T-helper 1 cell treated with Interleukin-12 subunit alpha and Interleukin-12 subunit beta and Interleukin-4 antibody, amounts not matched to agents 30 μg/mL and 1 μg/mL, for 36 hours (primary cell): ENCODE data around the gene FAM168A.
A peak's percentile ranks its signal among the peaks of the same experiment; 100 is the strongest.

ENCODE experiments used
- H3K27ac Mint-ChIP-seq: one replicate; pipeline ENCODE4 v1.8.0; 2021; ENCODE audit warnings: mild to moderate bottlenecking, mixed read lengths
- H3K27me3 Mint-ChIP-seq: one replicate; pipeline ENCODE4 v1.8.0; 2021; ENCODE audit warnings: low read depth, mixed read lengths
- H3K36me3 Mint-ChIP-seq: one replicate; pipeline ENCODE4 v1.8.0; 2021; ENCODE audit warnings: low read depth, mixed read lengths
- H3K4me1 Mint-ChIP-seq: one replicate; pipeline ENCODE4 v1.8.0; 2021; ENCODE audit warnings: low read depth, mixed read lengths
- H3K4me3 Mint-ChIP-seq: one replicate; pipeline ENCODE4 v1.8.0; 2021; ENCODE audit warnings: mild to moderate bottlenecking, moderate library complexity, mixed read lengths
- H3K9me3 Mint-ChIP-seq: one replicate; pipeline ENCODE4 v1.8.0; 2021; ENCODE audit warnings: mixed read lengths

The FAM168A gene

DNA sequence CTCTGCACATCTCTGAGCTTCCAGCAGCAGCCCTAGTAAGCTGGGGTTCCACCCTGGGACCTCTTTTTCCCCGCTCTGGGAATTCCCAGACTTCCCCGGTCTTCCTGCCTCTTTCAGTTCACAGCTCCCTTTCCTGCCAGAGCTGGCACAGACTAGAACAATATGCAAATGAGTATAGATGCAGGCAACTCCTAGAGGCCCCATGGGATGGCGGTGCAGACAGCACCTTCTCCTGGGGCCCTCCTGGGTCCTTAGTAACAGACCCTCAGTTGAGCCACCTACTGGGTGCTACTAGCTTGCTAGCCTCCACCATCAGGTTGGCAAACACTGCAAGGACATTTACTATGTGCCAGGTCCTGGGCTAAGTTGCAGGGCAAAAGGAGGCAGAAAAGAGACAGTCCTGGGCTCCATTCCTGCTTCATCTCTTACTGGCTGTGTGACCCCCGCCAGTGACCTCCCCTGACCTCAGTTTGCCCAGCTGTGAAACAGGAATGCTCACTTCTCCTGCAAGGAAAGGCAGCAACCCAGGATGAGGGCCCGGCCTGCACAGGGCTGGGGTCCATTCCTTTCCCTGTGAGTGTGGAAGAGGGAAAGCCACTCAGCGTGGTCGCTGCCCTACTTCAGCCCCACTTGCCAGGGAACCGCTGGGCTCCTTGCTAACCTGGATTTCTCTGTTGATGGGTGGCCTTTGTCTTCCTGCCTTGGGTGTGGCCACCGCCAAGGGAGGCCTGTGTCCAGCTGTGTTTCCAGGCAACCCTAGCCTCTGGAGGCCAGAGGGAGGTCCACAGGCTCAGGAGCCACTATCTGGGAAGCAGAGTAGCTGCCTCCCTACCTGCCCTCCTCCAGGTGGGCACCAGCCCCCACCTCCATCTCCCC, 214.4 kb downstream of the FAM168A start:
- Mint-ChIP-seq H3K4me3 (no peak overlapping the region), H3K4me1 (peaks cover 58% of the 10 kb centered on the region), H3K36me3 (peaks cover 3% of the 10 kb centered on the region), H3K9me3 (no peaks in the 10 kb centered on the region), H3K27ac (peak overlapping the region; percentile 46), H3K27me3 (no peaks in the 10 kb centered on the region)

- H3K36me3 Mint-ChIP-seq: peaks cover 3% of the 10 kb centered on the region
- H3K27ac Mint-ChIP-seq: no peak overlapping the region
- no peak overlapping the region for H3K4me3 Mint-ChIP-seq
- H3K4me1 Mint-ChIP-seq: peaks cover 61% of the 10 kb centered on the region
- no peaks in the 10 kb centered on the region for H3K9me3 Mint-ChIP-seq
- H3K27me3 Mint-ChIP-seq: no peaks in the 10 kb centered on the region
These were observed 215.2 kb downstream of the FAM168A start for GRCh38 chr11:73382747-73383146.

GRCh38 chr11:73382183-73382582, 215.7 kb downstream of the FAM168A start:
- no peak overlapping the region for H3K4me3 Mint-ChIP-seq
- peaks cover 63% of the 10 kb centered on the region for H3K4me1 Mint-ChIP-seq
- peaks cover 3% of the 10 kb centered on the region for H3K36me3 Mint-ChIP-seq
- H3K9me3 Mint-ChIP-seq: no peaks in the 10 kb centered on the region
- peak overlapping the region; percentile 6 for H3K27ac Mint-ChIP-seq
- H3K27me3 Mint-ChIP-seq: no peaks in the 10 kb centered on the region

GRCh38 chr11:73381589-73381988, 216.3 kb downstream of the FAM168A start:
- Mint-ChIP-seq H3K9me3 (no peaks in the 10 kb centered on the region), H3K4me3 (no peak overlapping the region), H3K4me1 (peaks cover 64% of the 10 kb centered on the region), H3K27ac (no peak overlapping the region), H3K27me3 (no peaks in the 10 kb centered on the region), H3K36me3 (peaks cover 6% of the 10 kb centered on the region)

DNA sequence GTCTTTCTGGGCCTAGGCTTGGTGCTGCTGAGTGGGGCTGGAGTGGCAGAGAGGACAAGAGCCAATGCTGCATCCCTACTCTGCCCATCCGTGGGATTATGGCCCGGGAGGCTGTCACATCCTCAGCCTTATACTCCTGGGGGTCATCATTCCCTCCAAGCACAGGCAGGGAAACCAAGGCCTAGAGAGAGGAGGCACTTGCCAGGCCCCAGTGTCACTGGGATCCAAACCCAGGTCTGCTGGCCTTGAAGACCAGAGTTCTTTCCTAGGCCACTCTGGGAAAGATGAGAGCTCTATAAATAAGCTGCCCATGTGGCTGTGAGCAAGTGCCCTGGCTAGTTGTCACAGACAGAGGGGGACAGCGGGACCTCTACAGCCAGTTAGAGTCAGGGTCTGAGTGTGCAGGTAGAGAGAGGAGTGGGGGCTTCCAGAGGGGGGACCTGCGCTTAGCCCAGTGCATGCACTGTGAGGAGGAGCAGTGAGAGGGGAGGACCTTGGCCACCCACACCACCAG, 217.0 kb downstream of the FAM168A start:
- Mint-ChIP-seq H3K4me1 (peaks cover 59% of the 10 kb centered on the region), H3K27ac (no peak overlapping the region), H3K27me3 (no peaks in the 10 kb centered on the region), H3K4me3 (no peak overlapping the region), H3K9me3 (no peaks in the 10 kb centered on the region), H3K36me3 (peaks cover 6% of the 10 kb centered on the region)

- H3K36me3 Mint-ChIP-seq: peaks cover 6% of the 10 kb centered on the region
- no peak overlapping the region for H3K27ac Mint-ChIP-seq
- H3K9me3 Mint-ChIP-seq: no peaks in the 10 kb centered on the region
- H3K27me3 Mint-ChIP-seq: no peaks in the 10 kb centered on the region
- peaks cover 59% of the 10 kb centered on the region for H3K4me1 Mint-ChIP-seq
- H3K4me3 Mint-ChIP-seq: no peak overlapping the region
These were observed 217.6 kb downstream of the FAM168A start for GRCh38 chr11:73380331-73380730.

GRCh38 chr11:73379189-73379880, 218.6 kb downstream of the FAM168A start:
- peak overlapping the region; percentile 63 for H3K27ac Mint-ChIP-seq
- peaks cover 51% of the 10 kb centered on the region for H3K4me1 Mint-ChIP-seq
- H3K4me3 Mint-ChIP-seq: no peak overlapping the region
- H3K27me3 Mint-ChIP-seq: no peaks in the 10 kb centered on the region
- H3K9me3 Mint-ChIP-seq: no peaks in the 10 kb centered on the region
- peaks cover 6% of the 10 kb centered on the region for H3K36me3 Mint-ChIP-seq

DNA sequence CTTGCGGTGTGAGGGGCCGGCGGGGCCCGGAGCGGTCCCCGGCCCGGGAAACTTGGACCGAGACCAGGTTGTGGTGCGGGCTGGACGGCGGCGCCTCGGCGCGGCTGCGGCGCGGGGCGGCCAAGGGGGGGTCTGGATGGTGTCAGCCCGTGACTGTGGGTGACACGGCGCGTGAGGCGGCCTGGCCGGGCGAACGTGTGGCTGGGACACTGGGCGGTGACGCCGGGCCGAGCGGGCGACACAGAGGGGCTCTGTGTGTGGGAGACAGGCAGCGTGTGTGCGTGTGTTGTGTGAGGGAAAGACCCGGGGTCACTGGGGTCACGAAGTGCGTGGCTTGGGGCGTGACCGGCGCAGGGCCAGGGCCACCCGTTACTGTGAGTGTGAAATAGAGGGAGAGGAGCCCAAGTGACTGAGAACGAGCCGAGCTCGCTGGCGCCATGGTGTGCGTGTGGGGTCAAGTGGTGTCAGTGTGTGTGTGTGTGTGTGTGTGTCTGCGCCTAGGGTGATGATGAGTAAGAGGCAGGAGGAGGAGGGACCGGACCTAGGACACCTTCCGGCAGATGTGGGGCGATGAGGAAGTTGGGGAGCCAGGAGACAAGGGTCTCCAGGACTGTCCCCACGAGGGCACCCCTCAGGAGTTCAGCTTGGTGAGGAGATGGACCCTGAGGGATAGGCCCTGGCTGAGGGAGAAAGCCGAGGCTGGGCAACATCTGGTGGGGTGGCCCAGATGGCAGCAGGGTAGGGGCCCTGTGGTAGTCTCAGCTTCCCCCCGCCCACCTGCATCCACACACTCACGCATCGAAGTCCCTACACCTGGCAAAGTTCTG, 220.9 kb downstream of the FAM168A start:
- Mint-ChIP-seq H3K36me3 (peaks cover 6% of the 10 kb centered on the region), H3K4me3 (peak overlapping the region; percentile 97), H3K27me3 (no peaks in the 10 kb centered on the region), H3K4me1 (peaks cover 32% of the 10 kb centered on the region), H3K9me3 (no peaks in the 10 kb centered on the region), H3K27ac (peak overlapping the region; percentile 99)

DNA sequence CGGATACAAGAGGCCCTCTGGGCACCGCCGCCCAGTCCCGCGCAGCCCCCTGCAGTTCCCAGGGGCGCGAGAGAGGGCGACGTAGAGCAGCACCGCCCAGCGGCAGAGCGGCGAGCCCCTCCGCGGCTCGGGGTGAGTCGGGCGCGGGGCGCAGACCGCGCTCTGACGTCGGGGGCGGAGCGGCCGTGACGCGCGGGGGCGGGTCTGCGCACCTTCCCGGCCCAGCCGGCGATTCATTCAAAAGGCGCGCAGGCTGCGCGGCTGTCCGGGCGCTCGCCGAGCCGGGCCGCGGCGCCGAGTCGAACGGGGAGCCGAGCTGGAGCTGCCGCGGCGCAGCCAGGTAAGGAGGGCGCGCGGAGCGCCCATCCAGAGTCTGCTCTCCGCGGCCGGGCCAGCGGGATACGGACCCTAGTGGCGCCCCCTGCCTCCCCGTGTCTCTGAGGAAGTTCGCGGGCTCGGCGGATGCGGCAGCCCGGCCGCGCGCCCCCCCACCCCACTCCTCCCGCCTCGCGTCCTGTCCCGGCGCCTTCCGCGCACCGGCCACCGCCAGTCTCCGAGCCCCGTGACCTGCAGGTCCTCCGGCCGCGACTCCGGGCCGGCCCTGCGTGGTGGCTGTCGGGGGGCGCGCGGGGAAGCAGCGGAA, 221.6 kb downstream of the FAM168A start, which contains the start of gene RELT:
Gene RELT, plus strand, starts transcription at position 240 of the 643 bp plus-strand sequence. CDS start 12,738 bp downstream, outside the sequence.
- Mint-ChIP-seq H3K4me3 (peak within 1 kb of the TSS; percentile 97), H3K4me1 (peaks cover 32% of the 10 kb centered on the region), H3K36me3 (peaks cover 6% of the 10 kb centered on the region), H3K9me3 (no peaks in the 10 kb centered on the region), H3K27ac (peak within 1 kb of the TSS; percentile 99), H3K27me3 (no peaks in the 10 kb centered on the region)

GRCh38 chr11:73375830-73376159, 222.1 kb downstream of the FAM168A start:
- H3K9me3 Mint-ChIP-seq: no peaks in the 10 kb centered on the region
- H3K36me3 Mint-ChIP-seq: peaks cover 6% of the 10 kb centered on the region
- H3K27me3 Mint-ChIP-seq: no peaks in the 10 kb centered on the region
- H3K4me3 Mint-ChIP-seq: peak overlapping the region; percentile 63
- H3K4me1 Mint-ChIP-seq: peaks cover 28% of the 10 kb centered on the region
- H3K27ac Mint-ChIP-seq: peak overlapping the region; percentile 81

- peaks cover 25% of the 10 kb centered on the region for H3K4me1 Mint-ChIP-seq
- H3K9me3 Mint-ChIP-seq: no peaks in the 10 kb centered on the region
These were observed 223.8 kb downstream of the FAM168A start for GRCh38 chr11:73374151-73374550.

GRCh38 chr11:73372375-73372993, 225.4 kb downstream of the FAM168A start:
- Mint-ChIP-seq H3K4me1 (peaks cover 19% of the 10 kb centered on the region), H3K9me3 (no peaks in the 10 kb centered on the region), H3K4me3 (no peak overlapping the region), H3K27me3 (no peaks in the 10 kb centered on the region), H3K36me3 (peaks cover 4% of the 10 kb centered on the region), H3K27ac (no peak overlapping the region)

More at GRCh38 chr11:73374151-73374550, 223.8 kb downstream of the FAM168A start:
- no peak overlapping the region for H3K4me3 Mint-ChIP-seq
- peaks cover 4% of the 10 kb centered on the region for H3K36me3 Mint-ChIP-seq
- H3K27ac Mint-ChIP-seq: no peak overlapping the region
- no peaks in the 10 kb centered on the region for H3K27me3 Mint-ChIP-seq

DNA sequence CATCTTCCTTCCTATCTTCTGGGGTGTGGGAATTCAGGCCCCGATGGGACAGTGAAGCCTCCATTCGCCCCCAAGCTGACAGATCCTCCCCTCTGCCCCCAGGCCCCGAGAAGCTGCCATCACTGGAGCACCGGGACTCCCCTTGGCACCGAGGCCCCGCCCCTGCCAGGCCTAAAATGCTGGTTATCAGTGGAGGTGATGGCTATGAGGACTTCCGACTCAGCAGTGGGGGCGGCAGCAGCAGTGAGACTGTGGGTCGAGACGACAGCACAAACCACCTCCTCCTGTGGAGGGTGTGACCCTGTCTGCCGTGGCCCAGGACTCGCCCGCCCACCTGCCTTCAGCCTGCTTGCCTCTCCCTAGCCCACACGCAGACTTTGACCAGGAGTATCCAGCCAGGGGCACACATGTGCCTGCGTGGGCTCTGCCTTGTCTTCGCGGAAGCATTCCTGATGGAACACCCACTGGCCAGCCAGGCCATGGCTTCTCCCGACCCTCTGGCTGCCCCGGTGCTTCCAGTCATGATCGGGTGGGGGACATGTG, 230.4 kb downstream of the FAM168A start:
- no peaks in the 10 kb centered on the region for H3K36me3 Mint-ChIP-seq
- H3K27me3 Mint-ChIP-seq: no peaks in the 10 kb centered on the region
- H3K4me3 Mint-ChIP-seq: no peak overlapping the region
- no peak overlapping the region for H3K27ac Mint-ChIP-seq
- no peaks in the 10 kb centered on the region for H3K9me3 Mint-ChIP-seq
- H3K4me1 Mint-ChIP-seq: peaks cover 19% of the 10 kb centered on the region
